Activated naive CD4-positive, alpha-beta T cell treated with anti-CD3 and anti-CD28 coated beads for 36 hours (primary cell): ENCODE measurements around the gene VWA2. TPM values are rescaled to one million over a fixed set of nuclear protein-coding genes. Genes with fewer than 3 reads are reported as not detected.

ENCODE experiments used
- CTCF ChIA-PET: fragments of 350-600 bp; sonication (Branson Sonifier 250); formaldehyde crosslinking; loops from one replicate; lab custom pipeline; 2021; ENCODE audit warnings: antibody characterized with exemption; lab: Charles Lee
- DNase-seq: peaks from one replicate; pipeline ENCODE4 v3.0.0-alpha.2; 2020
- H3K27ac Mint-ChIP-seq: one replicate; pipeline ENCODE4 v1.8.0; 2021; ENCODE audit warnings: mild to moderate bottlenecking, mixed read lengths
- H3K27me3 Mint-ChIP-seq: one replicate; pipeline ENCODE4 v1.8.0; 2021; ENCODE audit warnings: low read depth, mixed read lengths
- H3K36me3 Mint-ChIP-seq: one replicate; pipeline ENCODE4 v1.8.0; 2021; ENCODE audit warnings: low read depth, mixed read lengths
- H3K4me1 Mint-ChIP-seq: one replicate; pipeline ENCODE4 v1.8.0; 2021; ENCODE audit warnings: low read depth, mixed read lengths
- H3K4me3 Mint-ChIP-seq: one replicate; pipeline ENCODE4 v1.8.0; 2021; ENCODE audit warnings: mild to moderate bottlenecking, moderate library complexity, mixed read lengths
- H3K9me3 Mint-ChIP-seq: one replicate; pipeline ENCODE4 v1.8.0; 2021; ENCODE audit warnings: mixed read lengths
- intact Hi-C: fragments of 100-400 bp; cut with micrococcal nuclease; formaldehyde crosslinking; loops from one replicate; pipeline ENCODE4 v1.15.1; 2023
- total RNA-seq, 2 experiments: library from RNA; stranded (reverse); gene quantifications; one replicate each; pipeline ENCODE4 v1.2.3, GENCODE V29; 2021

VWA2 gene
- total RNA-seq, 2 experiments from 2014 or later, result not detected

- H3K4me1 Mint-ChIP-seq, result no peaks in the 10 kb centered on the region
- no peak overlapping the region for H3K27ac Mint-ChIP-seq
- no peaks in the 10 kb centered on the region for H3K36me3 Mint-ChIP-seq
- peaks cover 11% of the 10 kb centered on the region for H3K27me3 Mint-ChIP-seq
- no peak overlapping the region for H3K4me3 Mint-ChIP-seq
- CTCF ChIA-PET, result interaction anchor here (0.6 kb wide), 1 partner anchor 1413 kb away, joined by 4 read pairs; no protein-coding TSS in a partner anchor
- no peak for DNase-seq
- intact Hi-C loops, result no loop called here
- no peaks in the 10 kb centered on the region for H3K9me3 Mint-ChIP-seq
These were observed 16.0 kb upstream of the VWA2 start for GRCh38 chr10:114223066-114223465.

- intact Hi-C loops, result no loop called here
These were observed 10.9 kb upstream of the VWA2 start for GRCh38 chr10:114228156-114228555.

GRCh38 chr10:114232561-114233176, 6.4 kb upstream of the VWA2 start:
- H3K4me3 Mint-ChIP-seq, result no peak overlapping the region
- H3K36me3 Mint-ChIP-seq, result no peaks in the 10 kb centered on the region
- DNase-seq, result no peak
- CTCF ChIA-PET, result interaction anchor here (1.7 kb wide), 1 partner anchor 71 kb away, joined by 6 read pairs; no protein-coding TSS in a partner anchor
- intact Hi-C loops, result no loop called here
- peaks cover 17% of the 10 kb centered on the region for H3K27me3 Mint-ChIP-seq
- no peaks in the 10 kb centered on the region for H3K9me3 Mint-ChIP-seq
- peaks cover 8% of the 10 kb centered on the region for H3K4me1 Mint-ChIP-seq
- H3K27ac Mint-ChIP-seq, result no peak overlapping the region

More at GRCh38 chr10:114228156-114228555, 10.9 kb upstream of the VWA2 start:
- Mint-ChIP-seq H3K36me3 (no peaks in the 10 kb centered on the region), H3K4me1 (no peaks in the 10 kb centered on the region), H3K4me3 (no peak overlapping the region), H3K9me3 (no peaks in the 10 kb centered on the region), H3K27me3 (peaks cover 8% of the 10 kb centered on the region), H3K27ac (no peak overlapping the region)
- no peak for DNase-seq
- CTCF ChIA-PET, result no interaction called here

- no peak overlapping the region for H3K4me3 Mint-ChIP-seq
- intact Hi-C loops, result no loop called here
- CTCF ChIA-PET, result interaction anchor here (0.8 to 1.7 kb wide), 2 partner anchors 12 to 71 kb away, joined by 3 to 6 read pairs; no protein-coding TSS in a partner anchor
- no peak for DNase-seq
- peaks cover 22% of the 10 kb centered on the region for H3K27me3 Mint-ChIP-seq
- H3K27ac Mint-ChIP-seq, result no peak overlapping the region
- peaks cover 8% of the 10 kb centered on the region for H3K4me1 Mint-ChIP-seq
- no peaks in the 10 kb centered on the region for H3K36me3 Mint-ChIP-seq
- no peaks in the 10 kb centered on the region for H3K9me3 Mint-ChIP-seq
These were observed 5.6 kb upstream of the VWA2 start for GRCh38 chr10:114233482-114233881.

- Mint-ChIP-seq H3K27ac (no peak overlapping the region), H3K4me1 (peaks cover 12% of the 10 kb centered on the region), H3K36me3 (no peaks in the 10 kb centered on the region), H3K4me3 (no peak overlapping the region), H3K27me3 (peaks cover 26% of the 10 kb centered on the region), H3K9me3 (no peaks in the 10 kb centered on the region)
- intact Hi-C loops, result no loop called here
- CTCF ChIA-PET, result no interaction called here
- DNase-seq, result no peak
These were observed 4.9 kb upstream of the VWA2 start for GRCh38 chr10:114234132-114234531.

DNA sequence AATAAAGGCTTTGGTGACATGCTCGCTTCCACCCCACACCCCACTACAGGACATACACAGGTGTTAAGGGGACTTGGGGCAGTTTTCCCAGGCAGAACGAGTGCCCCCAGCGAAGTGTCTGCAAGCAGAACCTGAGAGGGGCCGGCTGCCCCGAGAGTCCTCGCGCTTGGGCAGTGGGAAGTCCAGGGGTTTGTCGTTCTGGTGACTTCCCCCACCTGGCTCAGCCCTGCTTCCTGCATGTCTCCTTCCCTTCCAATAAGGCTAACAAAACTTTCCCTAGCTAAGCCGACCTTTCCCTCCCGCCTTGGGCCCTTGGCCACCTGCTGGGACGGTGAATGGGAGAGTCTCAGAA, 916 bp downstream of the VWA2 start:
- no peak for DNase-seq
- Mint-ChIP-seq H3K4me1 (peaks cover 5% of the 10 kb centered on the region), H3K36me3 (no peaks in the 10 kb centered on the region), H3K4me3 (no peak overlapping the region), H3K27ac (no peak overlapping the region), H3K27me3 (peaks cover 53% of the 10 kb centered on the region), H3K9me3 (no peaks in the 10 kb centered on the region)
- CTCF ChIA-PET, result no interaction called here
- intact Hi-C loops, result loop anchor here (1.0 to 5.0 kb wide), 4 partner anchors 65 to 535 kb away; partner anchors contain the start of gene CCDC186

DNA sequence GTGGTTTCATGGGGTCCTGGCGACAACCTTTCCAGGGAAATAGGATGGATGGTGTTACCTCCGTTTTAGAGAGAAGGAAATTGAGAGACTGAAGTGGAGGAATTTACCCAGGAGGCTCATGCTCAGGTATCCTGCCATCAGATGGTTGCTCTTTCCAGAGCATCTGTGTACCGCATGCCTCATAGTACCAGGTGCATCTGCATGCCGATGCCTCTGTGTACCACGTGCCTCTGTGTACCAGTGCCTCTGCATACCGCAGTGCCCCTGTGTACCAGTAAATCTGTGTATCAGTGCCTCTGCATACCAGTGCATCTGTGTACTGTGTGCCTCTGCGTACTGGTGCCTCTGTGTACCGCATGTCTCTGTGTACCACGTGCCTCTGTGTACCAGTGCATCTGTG, 3.2 kb downstream of the VWA2 start:
- Mint-ChIP-seq H3K36me3 (no peaks in the 10 kb centered on the region), H3K27me3 (peaks cover 48% of the 10 kb centered on the region), H3K9me3 (no peaks in the 10 kb centered on the region), H3K4me3 (no peak overlapping the region), H3K27ac (no peak overlapping the region), H3K4me1 (peaks cover 5% of the 10 kb centered on the region)
- CTCF ChIA-PET, result no interaction called here
- DNase-seq, result no peak
- intact Hi-C loops, result no loop called here

- no peak for DNase-seq
- no peaks in the 10 kb centered on the region for H3K9me3 Mint-ChIP-seq
- intact Hi-C loops, result no loop called here
- no peak overlapping the region for H3K27ac Mint-ChIP-seq
- H3K27me3 Mint-ChIP-seq, result peaks cover 40% of the 10 kb centered on the region
- H3K36me3 Mint-ChIP-seq, result no peaks in the 10 kb centered on the region
- peaks cover 5% of the 10 kb centered on the region for H3K4me1 Mint-ChIP-seq
- no peak overlapping the region for H3K4me3 Mint-ChIP-seq
- CTCF ChIA-PET, result no interaction called here
These were observed 4.6 kb downstream of the VWA2 start for GRCh38 chr10:114243661-114244060.

DNA sequence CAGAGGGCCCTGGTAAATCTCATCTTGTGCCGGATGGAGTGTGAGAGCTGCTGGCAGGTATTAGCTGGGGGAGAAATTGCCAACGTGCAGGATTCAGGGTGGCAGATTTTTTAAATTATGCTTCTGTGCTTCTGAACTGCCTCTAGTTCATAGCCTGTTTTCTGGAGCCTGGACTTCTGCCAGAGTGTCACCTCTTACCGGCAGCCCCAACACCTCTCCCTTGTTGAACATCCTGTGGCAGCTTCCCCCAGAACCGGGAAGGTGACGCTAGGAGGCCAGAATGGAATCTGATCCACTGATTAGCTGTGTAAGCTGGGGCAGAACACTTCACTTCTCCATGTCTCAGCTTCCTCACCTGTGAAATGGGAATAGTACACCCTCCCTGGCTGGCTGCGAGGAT, 5.1 kb downstream of the VWA2 start:
- Mint-ChIP-seq H3K27ac (no peak overlapping the region), H3K9me3 (no peaks in the 10 kb centered on the region), H3K27me3 (peaks cover 35% of the 10 kb centered on the region), H3K4me3 (no peak overlapping the region), H3K4me1 (peaks cover 1% of the 10 kb centered on the region), H3K36me3 (no peaks in the 10 kb centered on the region)
- intact Hi-C loops, result no loop called here
- CTCF ChIA-PET, result no interaction called here
- DNase-seq, result no peak

- intact Hi-C loops, result no loop called here
- H3K4me1 Mint-ChIP-seq, result no peaks in the 10 kb centered on the region
- CTCF ChIA-PET, result interaction anchor here (0.6 kb wide), 1 partner anchor 127 kb away, joined by 3 read pairs; no protein-coding TSS in a partner anchor
- no peak overlapping the region for H3K27ac Mint-ChIP-seq
- DNase-seq, result no peak
- H3K27me3 Mint-ChIP-seq, result peaks cover 34% of the 10 kb centered on the region
- no peaks in the 10 kb centered on the region for H3K9me3 Mint-ChIP-seq
- H3K36me3 Mint-ChIP-seq, result no peaks in the 10 kb centered on the region
- no peak overlapping the region for H3K4me3 Mint-ChIP-seq
These were observed 6.2 kb downstream of the VWA2 start for GRCh38 chr10:114245121-114245791.

GRCh38 chr10:114246679-114247305, 7.7 kb downstream of the VWA2 start:
- Mint-ChIP-seq H3K36me3 (no peaks in the 10 kb centered on the region), H3K27me3 (peaks cover 22% of the 10 kb centered on the region), H3K4me3 (no peak overlapping the region), H3K9me3 (no peaks in the 10 kb centered on the region), H3K27ac (no peak overlapping the region), H3K4me1 (no peaks in the 10 kb centered on the region)
- DNase-seq, result no peak
- CTCF ChIA-PET, result no interaction called here
- intact Hi-C loops, result no loop called here

DNA sequence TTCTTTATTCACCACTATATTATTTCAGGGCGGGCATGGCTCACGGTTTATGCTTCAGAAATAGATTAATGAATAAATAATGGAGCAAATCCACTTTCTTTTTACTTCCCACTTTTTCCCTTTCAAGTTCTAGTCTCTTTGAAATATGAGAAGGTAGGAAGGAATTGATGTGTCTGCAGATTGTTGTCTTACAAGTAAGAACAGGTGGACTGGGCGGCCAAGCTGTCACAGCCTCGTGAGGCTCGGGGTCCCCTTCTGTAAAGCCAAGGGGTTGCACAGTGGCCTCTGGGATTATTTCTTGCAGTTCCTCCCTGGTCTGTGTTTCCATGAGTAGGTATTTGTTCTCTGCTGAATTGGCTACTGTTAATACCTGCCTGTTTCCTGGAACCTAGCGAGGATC, 11.2 kb downstream of the VWA2 start:
- H3K4me3 Mint-ChIP-seq, result no peak overlapping the region
- H3K36me3 Mint-ChIP-seq, result no peaks in the 10 kb centered on the region
- no peak for DNase-seq
- H3K27ac Mint-ChIP-seq, result no peak overlapping the region
- CTCF ChIA-PET, result no interaction called here
- no peaks in the 10 kb centered on the region for H3K9me3 Mint-ChIP-seq
- H3K27me3 Mint-ChIP-seq, result peaks cover 3% of the 10 kb centered on the region
- no peaks in the 10 kb centered on the region for H3K4me1 Mint-ChIP-seq
- intact Hi-C loops, result no loop called here
